LHCN-M2 (cell line): Measurements from ENCODE around the gene CADM1. TPM values are rescaled to one million over a fixed set of nuclear protein-coding genes. Genes with fewer than 3 reads are reported as not detected.

Experiments
- DNase-seq: peaks from one replicate; pipeline ENCODE4 v3.0.0-alpha.2; 2012; ENCODE audit warnings: low read depth
- total RNA-seq: library from RNA; depleted of rRNA; stranded (reverse); fragments of >200 nt; gene quantifications from 2 replicates; pipeline ENCODE4 v1.2.3, GENCODE V29; 2014

Gene CADM1
- total RNA-seq, 1 experiment from 2014 or later = 0.69 TPM

- DNase-seq = peak; percentile 23
These were observed 182.5 kb downstream of the CADM1 start for GRCh38 chr11:115321605-115322289.

- DNase-seq = peak; percentile 14
These were observed 186.7 kb downstream of the CADM1 start for GRCh38 chr11:115317277-115318185.

GRCh38 chr11:115316696-115317095 is 187.5 kb downstream of the CADM1 start:
- no peak for DNase-seq

- DNase-seq = no peak
These were observed 189.8 kb downstream of the CADM1 start for GRCh38 chr11:115314330-115314920.

GRCh38 chr11:115313224-115313838 is 190.9 kb downstream of the CADM1 start:
- DNase-seq = no peak

GRCh38 chr11:115311949-115312348 is 192.3 kb downstream of the CADM1 start:
- no peak for DNase-seq

- DNase-seq = no peak
These were observed 197.5 kb downstream of the CADM1 start for GRCh38 chr11:115306689-115307088.

GRCh38 chr11:115304774-115305472 is 199.3 kb downstream of the CADM1 start:
- no peak for DNase-seq

- DNase-seq = no peak
These were observed 200.2 kb downstream of the CADM1 start for GRCh38 chr11:115303929-115304531.

- DNase-seq = no peak
These were observed 201.1 kb downstream of the CADM1 start for GRCh38 chr11:115302946-115303703.

GRCh38 chr11:115300660-115301428 is 203.4 kb downstream of the CADM1 start:
- peak; percentile 19 for DNase-seq

- no peak for DNase-seq
These were observed 205.8 kb downstream of the CADM1 start for GRCh38 chr11:115298300-115299012.

- DNase-seq = no peak
These were observed 206.9 kb downstream of the CADM1 start for GRCh38 chr11:115297330-115297729.

- DNase-seq = no peak
These were observed 212.9 kb downstream of the CADM1 start for GRCh38 chr11:115291325-115291724.

- DNase-seq = no peak
These were observed 213.3 kb downstream of the CADM1 start for GRCh38 chr11:115290893-115291292.

GRCh38 chr11:115290479-115290878 is 213.7 kb downstream of the CADM1 start:
- DNase-seq = no peak

GRCh38 chr11:115287266-115287665 is 216.9 kb downstream of the CADM1 start:
- DNase-seq = no peak

- DNase-seq = no peak
These were observed 217.6 kb downstream of the CADM1 start for GRCh38 chr11:115286614-115287013.

GRCh38 chr11:115284773-115285172 is 219.4 kb downstream of the CADM1 start:
- peak; percentile 22 for DNase-seq
